Mucosa of gallbladder (tissue), 1 donor: ENCODE data around the gene GOLGA6L7. TPM values are rescaled to one million over a fixed set of nuclear protein-coding genes. Genes with fewer than 3 reads are reported as not detected.

Source experiments
- total RNA-seq: library from RNA; stranded (reverse); gene quantifications from one replicate; pipeline ENCODE4 v1.2.1, GENCODE V29; 2021
- donor health status: DM: no; HTN: no; CAD: no.

The GOLGA6L7 gene
- total RNA-seq, 1 donor from 2014 or later: not detected

Other genes starting within 250 kb of the GOLGA6L7 start
- 2.8 TPM for gene GOLGA8M, start 136.2 kb downstream of the GOLGA6L7 start, total RNA-seq
- gene APBA2, start 37.3 kb upstream of the GOLGA6L7 start, total RNA-seq: 3.4 TPM